ENCODE data around the gene LGR4. TPM values are rescaled to one million over a fixed set of nuclear protein-coding genes. Genes with fewer than 3 reads are reported as not detected.

Gene LGR4
- total RNA-seq, 4 donors from 2014 or later = 9.4 to 57.9 (median 16.1) TPM

- no peak for DNase-seq
- TF ChIP-seq CTCF (IDR thresholded peaks at IDR 0.05) (no peak), POLR2A (IDR thresholded peaks at IDR 0.05) (no peak)
- no peak overlapping the region for H3K27ac ChIP-seq
- no peaks in the 10 kb centered on the region for H3K36me3 ChIP-seq
- no peaks in the 10 kb centered on the region for H3K9me3 ChIP-seq
- intact Hi-C loops (cut with DNase I; ENCODE audit: low total_unique reads) = no loop called here
- H3K27me3 ChIP-seq = no peaks in the 10 kb centered on the region
- H3K4me3 ChIP-seq = no peak overlapping the region
- H3K4me1 ChIP-seq = no peaks in the 10 kb centered on the region
Observed at GRCh38 chr11:27438595-27438981, 34.0 kb downstream of the LGR4 start.

GRCh38 chr11:27437829-27438594, 34.6 kb downstream of the LGR4 start:
- no peak for DNase-seq
- no peak overlapping the region for H3K27ac ChIP-seq
- no peaks in the 10 kb centered on the region for H3K36me3 ChIP-seq
- H3K9me3 ChIP-seq = no peaks in the 10 kb centered on the region
- no peak for TF ChIP-seq POLR2A (IDR thresholded peaks at IDR 0.05)
- no peak for TF ChIP-seq CTCF (IDR thresholded peaks at IDR 0.05)
- intact Hi-C loops (cut with DNase I; ENCODE audit: low total_unique reads) = no loop called here
- H3K27me3 ChIP-seq = no peaks in the 10 kb centered on the region
- no peaks in the 10 kb centered on the region for H3K4me1 ChIP-seq
- no peak overlapping the region for H3K4me3 ChIP-seq

GRCh38 chr11:27436916-27437315, 35.7 kb downstream of the LGR4 start:
- Histone ChIP-seq H3K27me3 (no peaks in the 10 kb centered on the region), H3K4me1 (no peaks in the 10 kb centered on the region), H3K9me3 (no peaks in the 10 kb centered on the region), H3K36me3 (no peaks in the 10 kb centered on the region), H3K4me3 (no peak overlapping the region), H3K27ac (no peak overlapping the region)
- intact Hi-C loops (cut with DNase I; ENCODE audit: low total_unique reads) = no loop called here
- TF ChIP-seq CTCF (IDR thresholded peaks at IDR 0.05) (no peak), POLR2A (IDR thresholded peaks at IDR 0.05) (no peak)
- DNase-seq = no peak

- DNase-seq = no peak
- Histone ChIP-seq H3K27ac (no peak overlapping the region), H3K36me3 (no peaks in the 10 kb centered on the region), H3K27me3 (no peaks in the 10 kb centered on the region), H3K9me3 (no peaks in the 10 kb centered on the region), H3K4me3 (no peak overlapping the region), H3K4me1 (no peaks in the 10 kb centered on the region)
- TF ChIP-seq POLR2A (IDR thresholded peaks at IDR 0.05) = no peak
- TF ChIP-seq CTCF (IDR thresholded peaks at IDR 0.05) = no peak
- intact Hi-C loops (cut with DNase I; ENCODE audit: low total_unique reads) = no loop called here
Observed at GRCh38 chr11:27433742-27434141, 38.8 kb downstream of the LGR4 start.

GRCh38 chr11:27431808-27432207, 40.8 kb downstream of the LGR4 start:
- TF ChIP-seq POLR2A (IDR thresholded peaks at IDR 0.05) = no peak
- no peak for TF ChIP-seq CTCF (IDR thresholded peaks at IDR 0.05)
- H3K9me3 ChIP-seq = no peaks in the 10 kb centered on the region
- no peaks in the 10 kb centered on the region for H3K4me1 ChIP-seq
- intact Hi-C loops (cut with DNase I; ENCODE audit: low total_unique reads) = no loop called here
- no peaks in the 10 kb centered on the region for H3K36me3 ChIP-seq
- H3K27me3 ChIP-seq = no peaks in the 10 kb centered on the region
- no peak overlapping the region for H3K4me3 ChIP-seq
- no peak for DNase-seq
- no peak overlapping the region for H3K27ac ChIP-seq

Data from uterus (tissue), 4 donors.